GM21576 (cell line): ENCODE results near the gene KCNH2.
A peak's percentile ranks its signal among the peaks of the same experiment; 100 is the strongest.

ENCODE experiments used
- ATAC-seq: cut with Tn5 transposase; IDR thresholded peaks from one replicate; pipeline ENCODE4 v1.9.1; 2021; ENCODE audit warnings: mild to moderate bottlenecking, moderate library complexity; ENCODE audit not compliant: unreplicated experiment

The KCNH2 gene

DNA sequence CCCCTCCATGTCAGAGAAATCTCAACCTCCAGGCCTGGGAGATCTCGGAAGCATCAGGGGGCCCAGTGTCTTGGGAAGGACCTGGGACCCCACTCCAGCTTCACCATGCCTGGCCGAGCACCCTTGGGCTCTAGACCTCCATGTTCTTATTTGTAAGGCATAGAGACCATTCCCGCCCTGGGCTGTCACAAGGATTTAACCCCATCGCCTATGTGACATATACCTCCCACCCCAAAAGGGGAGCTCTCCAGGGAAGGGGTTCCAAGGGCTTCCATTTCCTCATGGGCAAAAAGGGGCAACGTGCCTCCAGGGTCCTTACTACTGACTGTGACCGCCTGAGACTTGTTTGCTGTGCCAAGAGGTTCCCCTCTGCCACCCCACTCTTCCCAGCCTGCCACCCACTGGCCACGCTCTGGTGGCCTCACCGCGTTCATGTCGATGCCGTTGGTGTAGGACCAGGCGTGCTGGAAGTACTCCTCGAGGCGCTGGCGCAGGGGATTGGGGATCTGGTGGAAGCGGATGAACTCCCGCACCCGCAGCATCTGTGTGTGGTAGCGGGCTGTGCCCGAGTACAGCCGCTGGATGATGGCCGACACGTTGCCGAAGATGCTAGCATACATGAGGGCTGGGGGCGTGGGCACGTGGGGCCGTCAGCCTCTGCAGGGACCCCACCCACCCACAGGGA, 27.5 kb downstream of the KCNH2 start:
- no peak for ATAC-seq

GRCh38 chr7:150949971-150950491, 28.1 kb downstream of the KCNH2 start:
- ATAC-seq = no peak

DNA sequence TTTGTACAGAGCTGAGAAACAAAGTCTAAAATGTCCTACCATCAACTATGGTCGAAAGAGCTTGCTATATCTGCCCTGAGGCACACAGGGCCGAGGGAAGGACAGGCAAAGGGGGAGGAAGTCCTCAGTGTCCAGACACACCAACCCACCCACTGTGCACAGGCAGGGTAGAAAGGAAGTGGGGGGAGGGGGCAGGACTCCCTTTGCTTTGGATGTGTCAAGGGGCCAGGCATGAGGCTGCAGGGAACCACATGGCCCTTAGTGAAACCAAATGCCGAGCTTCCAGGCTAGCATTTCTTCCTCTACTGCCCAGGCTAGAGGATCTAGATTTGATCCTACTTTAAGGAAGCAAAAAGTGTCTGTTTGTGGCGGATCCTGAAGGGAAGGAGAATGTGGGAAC, 28.6 kb downstream of the KCNH2 start:
- ATAC-seq = no peak

- ATAC-seq = no peak
These were observed 29.3 kb downstream of the KCNH2 start for GRCh38 chr7:150948791-150949251.

GRCh38 chr7:150947761-150948651, 30.1 kb downstream of the KCNH2 start:
- ATAC-seq = no peak

DNA sequence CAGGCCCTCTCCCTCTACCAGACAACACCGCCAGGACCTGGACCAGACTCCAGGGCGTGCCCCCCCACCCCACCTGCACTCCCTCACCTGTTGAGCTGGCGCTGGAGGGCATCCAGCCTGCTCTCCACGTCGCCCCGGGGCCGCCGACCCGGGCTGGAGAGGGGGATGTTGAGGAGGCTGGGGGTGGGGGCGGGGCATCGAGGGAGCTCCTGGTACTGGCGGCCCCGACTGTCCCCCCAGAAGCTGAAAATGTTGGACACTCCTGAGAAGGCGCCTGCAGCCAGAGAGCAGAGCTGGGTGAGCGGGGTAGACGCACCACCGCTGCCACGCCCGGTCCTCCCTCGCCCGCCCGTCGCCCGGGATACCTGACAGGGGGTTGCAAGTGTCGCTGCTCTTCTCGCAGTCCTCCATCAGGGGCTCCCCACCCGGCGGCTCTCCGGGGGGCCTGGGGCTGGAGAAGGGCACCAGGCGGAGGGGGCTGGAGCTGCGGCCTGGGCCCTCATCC, 30.8 kb downstream of the KCNH2 start:
- no peak for ATAC-seq

- ATAC-seq = no peak
These were observed 31.5 kb downstream of the KCNH2 start for GRCh38 chr7:150946421-150947240.

- no peak for ATAC-seq
These were observed 32.2 kb downstream of the KCNH2 start for GRCh38 chr7:150945853-150946420.

GRCh38 chr7:150945171-150945852, 32.8 kb downstream of the KCNH2 start:
- ATAC-seq = no peak

DNA sequence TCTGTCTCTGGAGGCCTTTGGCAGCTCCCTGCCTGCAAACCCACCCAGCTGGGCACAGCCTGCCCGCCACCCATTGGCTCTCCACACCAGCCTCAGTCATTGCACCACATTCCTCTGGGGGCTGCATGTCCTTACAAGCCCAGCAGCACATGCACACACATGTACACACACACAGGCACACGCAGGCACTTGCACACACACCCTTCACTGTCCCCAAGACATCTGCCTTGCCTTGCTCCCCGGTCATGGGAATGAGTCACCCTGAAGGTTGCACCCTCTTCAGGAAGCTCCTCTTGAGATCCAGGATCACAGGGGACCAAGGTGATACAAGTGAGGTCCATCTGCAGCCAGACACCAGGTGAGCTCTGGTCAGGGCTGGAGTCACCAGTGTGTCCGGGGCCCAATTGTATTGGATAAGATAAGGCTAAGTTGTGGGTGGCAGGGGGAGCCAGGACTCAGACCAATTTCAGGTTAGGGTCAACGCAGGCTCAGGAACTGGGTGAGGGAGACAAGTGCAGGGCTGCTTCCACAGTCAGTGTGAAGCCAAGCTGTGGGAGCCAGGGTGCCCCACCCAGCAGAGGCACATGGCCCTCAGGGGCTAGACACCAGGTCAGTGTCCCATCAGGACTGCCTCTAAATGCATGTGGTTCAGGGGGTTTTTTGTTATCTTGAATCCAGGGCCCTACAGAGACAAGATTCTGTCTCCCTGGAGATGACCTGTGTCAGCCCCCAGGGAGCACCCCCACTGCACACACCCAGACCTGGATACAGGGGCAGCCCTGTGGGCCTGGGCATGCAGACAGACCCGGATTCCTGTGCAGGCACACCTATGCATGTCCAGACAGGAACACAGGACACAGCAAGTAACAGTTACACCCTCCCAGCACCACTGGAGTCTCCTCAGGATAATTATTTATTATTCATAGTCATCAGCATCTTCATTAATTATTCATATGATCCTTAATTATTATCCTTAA, 33.8 kb downstream of the KCNH2 start:
- no peak for ATAC-seq

DNA sequence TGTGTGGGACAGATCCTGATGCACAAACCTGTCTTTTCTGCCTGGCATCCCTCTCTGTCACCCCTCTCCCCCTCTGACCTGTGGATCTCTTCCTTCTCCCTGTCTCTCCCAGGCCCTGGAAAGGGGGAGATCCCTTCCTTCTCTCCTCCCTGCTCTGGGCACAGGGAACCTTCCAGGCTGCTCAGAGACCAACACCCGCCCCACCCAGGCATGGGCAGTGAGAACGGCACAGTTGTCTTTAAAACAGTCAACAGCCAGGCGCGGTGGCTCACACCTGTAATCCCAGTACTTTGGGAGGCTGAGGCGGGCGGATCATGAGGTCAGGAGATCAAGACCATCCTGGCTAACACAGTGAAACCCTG, 34.7 kb downstream of the KCNH2 start:
- ATAC-seq = no peak

DNA sequence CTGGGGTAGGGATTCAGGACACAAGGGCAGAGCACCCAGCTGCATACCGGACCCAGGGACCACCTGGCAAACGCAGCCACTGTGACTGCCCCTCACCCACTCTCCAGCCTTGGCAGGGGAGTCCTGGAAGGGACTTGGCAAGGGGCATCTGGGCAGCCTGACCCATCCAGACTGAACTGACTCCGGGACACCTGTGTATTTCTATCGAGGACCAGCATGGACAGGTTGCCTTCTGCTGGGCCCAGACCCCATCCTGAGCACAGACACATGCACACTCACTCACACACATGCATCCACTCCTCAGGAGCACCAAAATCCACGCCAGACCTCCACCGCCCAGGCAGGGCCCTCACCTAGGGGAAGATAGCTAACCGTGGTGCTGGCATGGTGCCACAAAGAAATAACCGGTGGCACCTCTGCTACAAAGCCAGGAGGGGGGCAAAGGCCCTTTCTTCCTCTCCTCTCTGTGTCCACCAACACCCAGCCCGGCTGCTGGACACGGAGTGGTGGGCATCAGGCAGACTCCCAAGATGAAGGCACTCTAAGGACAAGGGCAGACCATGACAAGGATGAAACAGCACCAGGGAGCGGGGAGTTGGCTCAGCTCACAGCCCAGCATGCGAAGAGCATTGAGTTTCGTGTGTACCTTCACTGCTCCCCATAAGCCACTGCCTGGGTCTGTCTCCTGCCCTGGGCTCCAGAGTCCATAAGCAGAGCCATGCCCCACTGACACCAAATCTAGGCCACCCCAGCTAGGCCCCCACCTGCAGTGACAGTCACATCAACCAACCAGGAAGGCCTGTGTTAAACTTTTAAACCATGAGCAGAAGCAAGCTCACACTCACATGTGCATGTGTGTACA, 35.3 kb downstream of the KCNH2 start:
- no peak for ATAC-seq

GRCh38 chr7:150942001-150942590, 36.0 kb downstream of the KCNH2 start:
- peak; percentile 59 for ATAC-seq

DNA sequence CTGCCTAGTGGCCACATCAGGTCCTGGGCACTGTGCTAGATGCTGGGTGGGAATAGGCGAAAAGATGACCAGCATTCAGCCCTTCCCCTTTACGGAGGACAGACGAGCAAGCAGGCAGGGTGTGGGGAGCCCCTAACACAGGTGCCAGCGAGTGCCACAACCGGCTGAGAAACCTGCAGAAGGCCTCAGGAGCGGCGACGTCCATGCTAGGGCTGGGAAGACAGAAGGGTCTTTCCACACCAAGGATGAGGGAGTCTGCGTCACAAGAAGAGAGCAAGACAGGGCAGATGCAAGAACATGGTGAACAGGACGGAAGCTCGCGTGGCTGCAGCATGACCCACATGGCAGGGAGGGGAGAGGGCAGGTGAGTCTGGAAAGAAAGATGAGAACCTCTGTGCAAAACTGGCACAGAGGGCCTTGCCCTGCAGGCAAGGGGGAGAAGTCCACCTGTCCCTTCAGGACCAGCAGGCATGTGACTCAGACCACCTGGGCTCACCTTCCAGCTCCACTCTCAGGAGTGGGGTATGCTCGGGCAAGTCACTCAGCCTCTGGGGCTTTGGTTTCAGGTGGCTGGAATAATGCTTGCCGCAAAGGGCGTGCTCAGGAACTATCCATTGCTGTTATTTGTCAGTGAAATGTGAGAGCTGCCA, 36.6 kb downstream of the KCNH2 start:
- no peak for ATAC-seq

- ATAC-seq = no peak
These were observed 37.6 kb downstream of the KCNH2 start for GRCh38 chr7:150940431-150941102.

GRCh38 chr7:150939466-150939865, 38.7 kb downstream of the KCNH2 start:
- no peak for ATAC-seq
